DMS79 treated with DMSO at 0.1 percent for 48 hours (cell line): ENCODE results near the gene ZP1.

Experiments
- DNase-seq: peaks from one replicate; lab custom pipeline; 2025; lab: John Stamatoyannopoulos, UW

Gene ZP1

DNA sequence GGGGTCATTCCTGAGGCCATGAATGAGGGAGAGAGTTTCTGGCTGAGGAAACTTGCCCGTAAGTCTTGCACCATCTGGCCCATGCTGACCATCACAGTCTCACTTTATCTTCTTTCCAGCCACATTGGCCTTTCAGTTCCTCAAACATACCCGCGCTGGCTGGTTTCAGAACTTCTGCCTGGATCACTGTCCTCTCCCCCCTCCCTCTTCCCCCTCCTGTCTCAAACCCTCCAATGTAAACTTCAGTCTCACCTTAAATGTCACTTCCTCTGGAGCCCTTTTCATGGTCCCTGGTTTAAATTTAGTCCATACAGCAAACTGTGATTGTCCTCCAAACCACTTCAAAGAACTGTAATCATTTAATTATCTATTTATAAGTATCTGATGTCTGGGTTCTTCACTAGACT lies 42.9 kb downstream of the ZP1 start:
- no peak for DNase-seq

DNA sequence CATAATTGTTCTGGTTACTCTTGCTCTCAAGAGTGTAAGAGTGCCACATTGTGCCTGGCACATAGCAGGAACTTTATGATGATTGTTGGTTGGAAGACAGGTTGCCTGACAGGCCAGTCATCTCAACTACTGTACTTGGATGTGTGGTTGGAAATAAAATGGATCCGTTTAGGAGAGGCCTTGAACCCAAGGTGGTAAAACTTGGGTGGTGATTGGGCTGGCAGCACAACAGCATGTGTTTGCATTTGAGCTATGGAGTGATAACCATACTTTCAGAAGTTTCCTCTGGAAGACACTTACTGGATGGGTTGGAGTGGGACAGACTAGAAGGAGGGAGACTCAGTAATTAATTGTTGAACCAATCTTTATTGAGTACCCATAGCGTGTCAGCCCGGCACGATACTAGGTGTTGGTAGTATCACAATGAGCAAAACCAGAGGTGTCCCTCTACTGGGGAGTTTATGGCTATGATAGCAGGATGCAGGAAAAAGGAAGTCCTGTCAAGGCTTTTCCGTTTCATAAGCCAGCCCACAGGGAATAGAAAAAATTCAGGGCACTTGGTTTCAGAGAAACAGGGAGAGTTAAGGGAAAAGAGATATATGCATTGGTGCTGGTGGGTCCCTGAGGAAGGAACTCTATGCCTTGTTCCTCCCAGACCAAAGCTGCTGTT lies 43.5 kb downstream of the ZP1 start:
- no peak for DNase-seq

DNA sequence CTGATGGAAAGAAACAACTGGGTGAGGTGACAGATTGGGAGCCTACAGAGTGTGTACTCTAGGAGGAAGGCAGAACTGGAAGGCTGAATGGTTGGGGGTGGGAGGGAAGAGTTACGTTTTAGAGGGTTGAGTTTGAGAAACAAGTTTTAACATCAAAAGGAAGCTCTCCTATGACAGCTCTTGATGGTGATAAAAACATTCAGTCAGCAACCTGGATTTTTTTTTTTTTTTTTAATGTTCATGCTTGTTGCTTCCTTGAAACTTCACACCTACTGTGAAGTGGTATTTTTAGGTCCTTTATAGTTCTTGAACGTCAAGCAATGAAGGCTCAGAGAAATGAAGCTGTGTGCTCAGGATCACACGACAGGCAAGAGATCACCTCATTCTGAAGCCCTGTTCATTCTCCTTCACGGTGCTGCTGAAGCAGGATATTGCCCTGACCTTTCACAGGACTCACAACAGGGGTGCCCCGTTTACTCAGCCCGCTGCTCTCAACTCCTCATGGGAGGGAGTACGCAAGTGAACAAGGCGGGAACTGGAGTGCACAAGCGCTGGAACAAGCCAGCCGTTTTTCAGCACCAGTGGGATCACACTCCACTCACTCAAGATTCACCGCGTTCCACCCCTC lies 45.0 kb downstream of the ZP1 start:
- peak; percentile 56 for DNase-seq

DNA sequence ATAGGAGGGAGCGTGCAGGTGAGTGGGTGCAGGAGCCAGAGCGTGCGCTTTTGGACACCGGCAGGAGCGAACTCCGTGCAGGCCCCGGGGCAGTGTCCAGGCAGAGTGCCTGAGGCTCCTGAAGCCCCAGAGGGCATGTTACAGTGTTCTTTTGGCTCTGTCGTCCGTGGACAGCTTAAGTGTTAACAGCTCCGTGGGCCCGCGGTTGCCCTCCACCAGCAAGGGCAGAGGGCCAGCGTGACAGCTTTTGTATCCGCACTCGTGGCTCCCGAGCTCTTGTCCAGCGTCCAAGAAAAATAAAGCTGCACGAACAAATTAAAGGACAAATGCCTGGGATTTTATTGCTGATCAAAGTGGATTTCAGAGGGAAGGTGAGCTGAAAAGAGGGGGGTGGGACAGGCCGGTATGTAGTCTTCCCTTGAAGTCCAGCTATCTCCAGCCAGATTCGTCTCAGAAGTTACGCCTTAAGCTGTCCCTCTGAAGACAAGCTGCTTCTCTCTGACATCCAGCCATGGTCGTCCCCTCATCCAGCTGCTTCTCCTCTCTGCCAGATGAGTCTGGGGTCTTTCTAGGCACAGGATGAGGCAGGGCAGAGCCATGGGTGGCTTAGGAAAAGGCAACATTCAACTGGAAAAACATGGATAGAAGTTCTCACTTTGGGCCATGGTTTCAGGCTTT lies 45.6 kb downstream of the ZP1 start:
- peak; percentile 52 for DNase-seq

DNA sequence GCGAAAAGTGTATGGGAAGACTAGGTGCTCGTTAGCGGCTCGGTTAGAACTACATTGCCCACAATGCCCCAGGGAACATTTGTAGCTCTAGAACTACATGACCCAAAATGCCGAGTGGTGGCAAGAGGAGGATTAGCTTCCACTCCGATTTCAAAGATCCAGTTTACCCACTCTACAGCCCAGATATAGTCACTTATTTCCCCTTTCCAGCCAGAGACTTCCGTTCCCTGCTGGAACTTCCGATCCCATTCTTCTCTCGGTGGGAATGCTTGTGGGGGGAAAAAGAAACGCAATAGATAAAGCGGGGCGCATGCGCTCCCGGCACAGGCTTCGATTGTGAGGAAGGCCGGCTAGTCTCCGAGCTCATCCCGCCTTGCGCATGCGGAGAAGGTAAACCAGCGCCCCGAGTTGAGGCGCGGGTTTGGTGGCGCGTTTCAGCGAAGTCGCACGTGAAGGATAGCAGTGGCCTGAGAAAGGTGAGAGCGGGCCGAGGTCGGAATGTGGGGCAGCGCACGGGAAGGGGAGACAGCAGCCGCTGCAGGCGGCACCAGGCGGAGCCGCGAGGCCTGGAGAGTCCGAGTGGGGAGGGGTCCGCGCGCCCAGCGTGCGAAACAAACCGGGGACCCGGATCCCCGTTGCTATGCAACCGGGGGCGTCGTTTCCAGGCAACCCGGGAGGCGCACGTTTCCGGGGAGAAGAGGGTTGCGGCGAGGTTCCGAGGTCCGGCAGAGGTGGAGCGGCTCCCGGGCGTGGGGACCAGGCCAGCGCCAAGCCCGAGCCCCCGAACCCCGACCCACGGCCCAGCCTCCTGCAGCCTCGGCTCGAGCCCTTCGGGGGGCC lies 46.7 kb downstream of the ZP1 start, which contains the start of gene TMEM109:
TSS of gene TMEM109 (plus strand) at position 366 of the 840 bp plus-strand sequence. CDS start 5,536 bp downstream, outside the sequence.
- peak; percentile 96 for DNase-seq

DNA sequence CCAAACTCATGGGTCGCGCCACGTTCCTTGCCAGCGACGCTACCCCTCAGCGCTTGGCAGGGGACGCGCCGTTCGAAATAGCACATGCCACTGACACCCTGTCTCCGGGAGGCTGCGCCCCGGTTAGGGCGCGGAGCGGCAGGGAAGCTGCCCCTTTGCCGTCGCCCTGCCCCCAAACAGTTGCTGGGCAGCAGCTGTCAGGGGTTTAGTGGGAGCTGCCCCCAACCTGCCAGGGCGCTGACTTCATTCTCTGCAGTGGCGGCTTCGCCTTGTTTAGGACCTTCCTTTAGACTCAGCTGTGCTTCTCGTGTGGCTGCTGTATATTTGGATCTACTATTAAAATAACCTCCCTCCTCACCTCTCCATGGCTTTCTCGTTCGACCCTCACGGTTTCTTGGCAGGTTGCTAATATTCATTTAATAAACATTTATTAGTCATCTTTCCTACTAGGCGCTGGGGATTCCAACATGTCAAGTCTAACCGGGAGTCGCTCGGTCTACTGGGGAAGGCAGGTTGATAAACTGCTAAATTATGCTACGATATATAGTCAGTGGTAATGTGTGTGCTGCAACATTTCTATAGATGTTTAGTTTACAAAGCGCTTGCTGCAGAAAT lies 47.4 kb downstream of the ZP1 start:
- DNase-seq: peak; percentile 31

DNA sequence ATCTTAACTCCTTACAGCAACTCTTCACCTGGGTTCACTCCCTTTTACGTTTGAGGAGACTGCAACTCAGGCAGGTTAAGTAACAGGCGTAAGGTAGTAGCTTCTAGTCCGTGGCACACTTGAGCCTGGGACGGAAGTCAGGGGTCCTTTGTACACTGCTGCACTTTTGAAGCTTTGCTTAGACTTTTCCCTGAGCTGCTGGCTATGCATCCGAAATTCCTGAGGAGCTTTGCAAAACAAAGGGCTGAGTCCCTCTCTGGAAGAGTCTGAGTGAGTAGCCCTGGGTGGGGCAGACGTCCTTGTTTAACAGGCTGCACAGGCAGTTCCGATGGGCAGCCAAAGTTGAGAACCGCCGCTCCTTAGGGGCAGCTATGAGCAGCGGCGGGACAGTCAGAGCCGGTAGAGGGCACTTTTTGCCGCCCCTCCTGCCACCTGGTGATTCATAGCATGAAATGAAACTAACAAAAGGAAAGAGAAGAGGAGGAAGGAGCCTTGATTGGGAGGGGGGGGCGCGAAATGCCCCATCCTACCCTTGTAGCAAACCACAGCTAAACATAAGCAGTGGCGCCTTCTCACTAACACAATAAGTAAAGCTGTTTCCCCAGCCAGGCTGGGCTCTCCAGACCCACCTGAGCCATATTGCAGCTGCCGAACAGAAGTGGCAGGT lies 48.0 kb downstream of the ZP1 start:
- DNase-seq: peak; percentile 74

DNA sequence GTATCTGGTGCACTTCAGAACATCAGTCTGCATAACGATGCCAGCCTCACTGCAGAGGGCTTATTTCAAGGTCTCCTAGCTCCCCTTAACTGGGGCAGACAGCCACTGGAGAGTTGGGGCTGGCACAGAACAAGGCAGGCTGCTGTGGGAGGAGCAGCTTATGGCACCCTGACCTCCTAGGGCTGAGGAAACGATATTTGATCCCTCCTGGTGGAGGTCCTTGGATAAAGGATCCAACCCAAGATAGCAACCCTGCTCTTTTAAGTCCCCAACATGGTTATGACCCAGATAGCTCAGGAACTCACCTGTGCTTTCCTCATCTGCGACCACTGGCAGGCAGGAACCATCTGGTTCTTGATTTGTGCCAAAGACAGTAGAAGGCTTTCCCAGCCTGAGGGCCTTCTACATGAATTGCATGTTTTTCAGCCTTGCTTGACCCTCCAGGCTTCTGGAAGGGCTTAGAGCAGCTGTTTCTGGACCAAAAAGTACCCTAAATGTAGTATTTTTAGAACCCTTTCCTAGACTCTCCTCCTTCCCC lies 49.4 kb downstream of the ZP1 start:
- no peak for DNase-seq

DNA sequence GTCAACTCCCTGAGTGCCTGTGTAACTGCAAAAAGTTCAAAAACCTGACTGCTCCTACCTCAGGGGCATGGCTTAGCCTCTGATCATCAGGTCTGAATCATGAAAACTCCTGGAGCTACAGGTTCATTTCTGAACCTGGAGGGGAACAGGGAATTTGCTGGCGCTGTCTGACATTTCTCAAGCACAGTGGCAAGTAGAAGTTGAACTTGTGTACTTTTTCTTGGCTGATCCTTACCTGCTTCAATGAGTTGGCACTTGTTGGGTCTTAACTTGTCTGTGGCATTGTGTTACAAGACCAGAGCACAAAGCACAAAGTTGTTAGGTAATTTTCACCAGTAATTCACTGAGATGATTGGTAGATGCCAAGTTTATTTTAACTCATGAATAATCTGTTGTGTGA lies 49.9 kb downstream of the ZP1 start:
- no peak for DNase-seq

DNA sequence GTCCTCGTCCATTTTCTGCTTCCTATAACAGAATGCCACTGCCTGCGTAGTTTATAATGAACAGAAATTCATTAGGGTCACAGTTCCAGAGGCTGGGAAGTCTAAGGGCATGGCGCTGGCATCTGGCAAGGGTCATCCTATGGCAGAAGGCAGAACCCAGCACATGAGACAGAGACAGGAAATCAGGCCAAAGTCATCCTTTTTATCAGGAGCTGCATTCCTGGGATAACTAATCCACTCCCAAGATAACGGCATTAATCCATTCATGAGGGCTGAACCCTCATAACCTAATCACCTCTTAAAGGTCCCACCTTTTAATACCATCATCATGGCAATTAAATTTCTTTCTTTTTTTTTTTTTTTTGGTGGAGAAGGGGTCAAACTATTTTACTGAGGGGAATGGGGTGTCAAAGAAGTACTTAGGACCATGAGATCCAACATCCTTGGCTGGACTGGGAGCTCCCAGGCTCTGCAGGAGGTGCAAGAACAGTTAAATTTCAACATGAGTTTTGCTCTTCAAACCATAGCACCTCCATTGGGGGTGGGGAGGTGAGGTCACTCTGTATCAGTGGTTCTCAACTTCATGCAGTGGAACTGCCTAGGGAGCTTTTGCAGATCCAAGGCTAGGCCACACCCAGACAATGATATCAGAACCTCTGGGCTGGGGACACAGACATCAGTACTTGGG lies 51.1 kb downstream of the ZP1 start:
- DNase-seq: no peak

DNA sequence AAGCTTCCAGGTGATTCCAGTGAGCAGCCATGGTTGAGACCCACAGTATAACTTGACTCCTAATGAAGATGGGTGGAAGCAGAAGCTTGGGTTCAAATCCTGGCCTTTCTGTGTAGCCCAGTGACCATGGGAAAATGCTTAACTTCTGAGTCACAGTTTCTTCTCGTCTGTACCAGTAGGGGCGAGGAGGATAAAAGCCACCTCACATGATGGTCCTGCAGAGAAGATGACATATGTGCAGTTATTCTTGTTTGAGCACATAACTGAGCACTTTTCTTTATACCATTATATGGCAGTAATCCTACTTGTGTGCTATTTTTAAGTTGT lies 51.6 kb downstream of the ZP1 start:
- no peak for DNase-seq

DNA sequence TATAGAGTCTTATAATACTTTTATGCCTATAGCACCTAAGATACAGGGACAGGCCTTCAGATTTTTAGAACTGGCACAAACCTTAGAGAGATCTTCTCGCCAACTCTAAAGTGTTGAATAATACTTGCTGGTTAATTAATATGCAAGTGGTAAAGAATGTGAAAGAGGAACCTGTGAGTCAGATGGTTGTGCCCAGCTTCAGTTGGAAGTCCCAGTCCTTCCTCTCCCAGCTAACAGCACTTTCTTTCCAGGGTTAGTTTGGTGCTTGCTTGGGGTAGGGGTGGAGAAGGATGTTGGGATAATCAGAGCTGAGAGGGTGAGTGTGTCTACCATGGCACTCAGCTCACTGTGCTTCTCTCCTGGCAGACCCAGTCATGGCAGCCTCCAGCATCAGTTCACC lies 52.0 kb downstream of the ZP1 start:
- DNase-seq: no peak

DNA sequence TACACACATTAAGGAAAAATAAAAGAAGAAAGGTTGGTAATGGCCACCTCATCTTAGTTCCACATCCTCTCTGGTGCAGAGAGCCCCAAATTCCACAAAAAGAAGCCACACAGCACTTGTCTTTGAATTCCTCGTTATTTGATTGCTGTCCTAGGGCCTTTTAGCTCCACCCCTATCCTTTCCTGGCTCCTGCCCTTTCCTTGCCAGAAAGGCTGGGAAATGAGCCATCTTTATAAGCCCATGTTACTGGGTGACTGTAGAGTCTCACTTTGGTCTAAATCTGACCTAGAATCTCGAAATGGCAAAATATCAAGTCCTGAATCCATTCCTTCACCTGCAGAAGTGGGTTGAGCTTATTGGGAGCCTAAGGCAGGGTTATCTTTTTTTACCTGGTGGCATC lies 52.6 kb downstream of the ZP1 start:
- no peak for DNase-seq

DNA sequence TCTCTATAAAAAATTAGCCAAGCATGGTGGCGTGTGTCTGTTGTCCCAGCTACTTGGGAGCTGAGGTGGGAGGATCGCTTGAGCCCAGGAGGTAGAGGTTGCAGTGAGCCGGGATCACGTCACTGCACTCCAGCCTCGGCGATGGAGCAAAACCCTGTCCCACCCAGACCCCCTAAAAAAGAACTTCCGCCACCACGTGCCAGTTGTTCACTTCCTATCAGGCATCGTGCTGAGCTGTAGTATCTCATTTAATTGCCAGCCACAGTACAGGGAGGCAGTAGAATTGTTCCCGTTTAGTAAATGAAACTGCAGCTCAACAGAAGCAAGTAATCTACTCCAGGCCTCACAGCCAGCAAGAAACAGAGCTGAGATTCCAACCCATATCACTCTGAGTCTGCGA lies 53.9 kb downstream of the ZP1 start:
- DNase-seq: no peak

DNA sequence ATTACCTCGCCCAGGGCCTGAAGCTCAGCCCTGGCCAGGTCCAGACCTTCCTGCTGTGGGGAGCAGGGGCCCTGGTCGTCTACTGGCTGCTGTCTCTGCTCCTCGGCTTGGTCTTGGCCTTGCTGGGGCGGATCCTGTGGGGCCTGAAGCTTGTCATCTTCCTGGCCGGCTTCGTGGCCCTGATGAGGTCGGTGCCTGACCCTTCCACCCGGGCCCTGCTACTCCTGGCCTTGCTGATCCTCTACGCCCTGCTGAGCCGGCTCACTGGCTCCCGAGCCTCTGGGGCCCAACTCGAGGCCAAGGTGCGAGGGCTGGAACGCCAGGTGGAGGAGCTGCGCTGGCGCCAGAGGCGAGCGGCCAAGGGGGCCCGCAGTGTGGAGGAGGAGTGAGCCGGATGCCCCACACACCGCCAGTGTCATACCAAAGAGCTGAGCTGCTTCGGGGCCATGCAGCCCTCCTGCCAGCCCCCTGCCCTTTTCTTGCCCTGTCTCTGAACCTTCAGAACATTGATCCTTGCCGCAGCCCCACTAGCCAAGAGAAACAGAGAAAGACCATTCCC lies 54.5 kb downstream of the ZP1 start:
- no peak for DNase-seq

DNA sequence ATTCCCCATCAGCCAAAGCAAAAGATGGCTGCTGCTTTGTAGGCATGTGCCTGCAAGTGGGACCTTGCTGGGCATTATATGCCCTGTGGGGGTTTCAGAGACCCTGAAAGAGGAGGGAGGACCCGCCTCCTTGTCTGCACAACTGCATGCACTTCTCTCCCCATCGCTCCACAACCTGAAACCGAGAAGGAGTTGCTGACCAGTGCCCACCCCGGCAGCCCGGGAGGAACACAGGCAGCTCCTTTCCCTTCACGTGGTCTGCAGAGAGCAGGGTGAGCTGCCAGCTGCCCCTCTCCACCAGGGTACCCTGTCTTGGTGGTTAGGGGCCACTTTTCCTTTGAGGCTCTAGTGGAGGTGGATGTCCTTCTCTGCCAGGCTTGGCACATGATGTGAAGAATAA lies 55.6 kb downstream of the ZP1 start:
- DNase-seq: no peak

DNA sequence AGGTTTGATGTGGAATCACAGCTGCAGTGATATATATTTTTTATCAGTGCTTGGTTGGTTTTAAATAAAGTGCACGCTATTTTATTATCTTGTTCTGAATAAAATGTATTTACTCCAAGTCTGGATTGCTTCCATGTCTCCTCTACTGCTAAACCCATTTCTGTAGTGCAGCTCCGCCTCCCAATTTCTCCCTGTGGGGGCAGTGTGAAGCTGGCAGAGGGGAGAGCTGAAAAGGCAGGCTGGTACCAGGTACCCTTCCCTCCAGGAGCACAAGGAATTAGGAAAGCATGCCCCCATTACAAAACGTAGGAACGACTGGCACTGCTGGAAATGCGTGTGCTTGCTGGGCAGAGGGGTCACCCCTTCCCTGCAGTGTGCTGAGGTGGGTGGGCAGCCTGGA lies 56.0 kb downstream of the ZP1 start:
- no peak for DNase-seq

DNA sequence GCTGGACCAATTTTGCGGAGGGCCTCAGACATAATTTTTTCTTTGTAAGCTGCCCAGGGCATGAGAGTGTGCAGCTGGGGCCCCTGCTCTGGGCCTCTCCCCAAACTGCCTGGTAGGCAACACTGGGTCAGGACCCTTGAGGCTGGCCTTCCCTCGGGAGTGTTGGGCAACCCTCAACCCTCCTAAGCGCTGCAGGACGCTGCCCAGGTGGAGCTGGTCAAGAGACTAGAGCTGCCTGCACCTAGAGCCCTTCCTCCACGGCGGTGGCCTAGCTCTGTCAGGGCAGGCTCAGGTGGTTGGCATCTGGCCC lies 56.4 kb downstream of the ZP1 start:
- DNase-seq: no peak

DNA sequence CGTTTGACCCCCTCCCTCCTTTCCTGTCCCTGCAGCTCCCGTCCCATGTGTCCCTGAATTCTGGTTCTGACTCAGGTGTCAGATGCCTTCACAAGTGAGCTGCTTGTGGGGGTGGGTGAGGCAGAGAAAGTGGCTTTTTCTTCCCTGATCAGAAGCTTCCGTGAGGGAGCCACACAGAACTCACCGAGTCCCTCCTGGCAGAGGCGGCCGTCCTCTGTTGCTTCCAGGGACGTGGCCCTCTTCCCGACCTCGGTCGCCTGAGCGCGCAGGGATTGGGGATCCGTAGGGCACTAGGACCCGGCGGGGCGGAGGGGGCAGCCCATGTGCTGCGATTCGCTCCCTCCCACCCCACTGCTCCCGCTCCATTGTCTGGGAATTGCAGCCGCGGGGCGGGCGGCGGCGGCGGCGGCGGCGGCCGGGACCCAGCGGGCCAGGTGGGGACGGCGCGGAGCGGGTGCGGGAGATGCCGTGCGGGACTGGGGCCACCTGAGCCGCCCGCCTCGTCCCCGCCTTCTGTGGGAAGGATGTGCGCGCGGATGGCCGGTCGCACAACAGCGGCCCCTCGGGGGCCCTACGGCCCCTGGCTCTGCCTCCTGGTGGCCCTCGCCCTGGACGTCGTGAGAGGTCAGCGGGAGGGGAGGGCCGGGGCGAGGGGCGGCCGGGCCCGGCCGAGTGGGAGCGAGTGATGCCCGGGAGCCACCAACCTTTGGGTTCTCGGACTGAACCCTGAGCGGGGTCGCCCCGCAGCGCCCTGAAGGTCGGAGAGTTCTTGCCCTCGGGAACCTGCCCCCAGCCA lies 57.0 kb downstream of the ZP1 start, which contains the start of gene TMEM132A:
TSS of gene TMEM132A (plus strand) at position 351 of the 796 bp plus-strand sequence. CDS start at position 525, 174 bp downstream.
- peak; percentile 55 for DNase-seq
